GM19324 (cell line): ENCODE data around the gene ZNF225.
A peak's percentile ranks its signal among the peaks of the same experiment; 100 is the strongest.
"Not testable (repeated sequence)": the region's sequence is repeated elsewhere in the genome, so short reads cannot be mapped to it uniquely, and the experiment has no call there.

Source experiments
- ATAC-seq: cut with Tn5 transposase; IDR thresholded peaks from one replicate; pipeline ENCODE4 v1.9.1; 2021; ENCODE audit warnings: mild to moderate bottlenecking, moderate library complexity; ENCODE audit not compliant: unreplicated experiment, low FRiP score

ZNF225 gene

DNA sequence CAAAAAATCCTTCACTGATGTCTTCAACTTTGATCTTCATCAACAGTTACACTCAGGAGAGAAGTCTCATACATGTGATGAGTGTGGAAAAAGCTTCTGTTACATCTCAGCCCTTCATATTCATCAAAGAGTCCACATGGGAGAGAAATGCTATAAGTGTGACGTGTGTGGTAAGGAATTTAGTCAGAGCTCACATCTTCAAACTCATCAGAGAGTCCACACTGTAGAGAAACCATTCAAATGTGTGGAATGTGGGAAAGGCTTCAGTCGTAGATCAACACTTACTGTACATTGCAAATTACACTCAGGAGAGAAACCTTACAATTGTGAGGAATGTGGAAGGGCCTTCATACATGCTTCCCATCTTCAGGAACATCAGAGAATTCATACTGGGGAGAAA is 43.3 kb downstream of the ZNF225 start:
- no peak for ATAC-seq

GRCh38 chr19:44163789-44164188 is 50.6 kb downstream of the ZNF225 start:
- ATAC-seq, result no peak

GRCh38 chr19:44164327-44164672 is 51.1 kb downstream of the ZNF225 start:
- ATAC-seq, result no peak

DNA sequence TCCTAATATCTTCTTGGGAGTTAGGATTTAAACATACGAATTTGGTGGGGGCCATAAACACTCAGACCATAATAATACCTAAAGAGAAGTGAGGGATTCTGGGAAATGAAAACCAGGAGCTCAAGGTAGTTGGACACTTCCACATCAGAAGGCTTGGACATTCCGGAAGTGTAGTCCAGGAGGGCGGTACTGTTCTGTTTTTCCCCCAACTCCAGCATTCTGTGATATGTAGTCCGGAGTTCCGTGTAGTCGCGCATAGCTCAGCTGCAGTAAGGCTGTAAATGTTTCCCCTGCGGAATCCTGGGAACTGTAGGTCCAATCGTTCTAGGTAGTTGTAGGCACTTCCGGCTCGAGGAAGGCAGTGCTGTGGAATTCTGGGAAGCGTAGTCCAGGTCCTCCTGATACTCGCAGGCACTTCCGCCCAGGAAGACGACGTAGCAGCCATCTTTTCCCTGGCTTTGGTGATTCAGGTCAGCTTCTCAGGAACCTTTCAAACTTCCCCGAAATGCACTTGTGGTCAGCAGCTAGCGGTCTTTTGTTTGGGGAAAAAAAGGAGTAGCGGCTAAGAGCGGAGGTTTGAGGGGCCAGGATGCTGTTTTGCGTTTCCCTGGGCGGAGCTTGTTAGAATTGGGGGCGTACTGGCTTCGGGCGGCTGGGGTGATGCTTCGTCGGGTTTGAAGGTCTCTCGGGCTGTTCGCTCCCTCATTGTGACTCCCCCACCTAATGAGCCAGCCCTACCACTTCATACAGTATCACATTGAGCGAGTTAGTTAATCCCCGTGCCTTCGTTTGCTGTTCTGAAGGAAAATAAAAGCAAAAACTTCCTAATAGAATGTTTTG is 51.7 kb downstream of the ZNF225 start, which contains the start of gene ZNF226:
TSS of gene ZNF226 (plus strand) at position 428 of the 840 bp plus-strand sequence. CDS start 4,981 bp downstream, outside the sequence.
- peak; percentile 94 for ATAC-seq

- not testable (repeated sequence) for ATAC-seq
Observed at GRCh38 chr19:44170660-44171059, 57.5 kb downstream of the ZNF225 start.

GRCh38 chr19:44176590-44176989 is 63.4 kb downstream of the ZNF225 start:
- no peak for ATAC-seq

DNA sequence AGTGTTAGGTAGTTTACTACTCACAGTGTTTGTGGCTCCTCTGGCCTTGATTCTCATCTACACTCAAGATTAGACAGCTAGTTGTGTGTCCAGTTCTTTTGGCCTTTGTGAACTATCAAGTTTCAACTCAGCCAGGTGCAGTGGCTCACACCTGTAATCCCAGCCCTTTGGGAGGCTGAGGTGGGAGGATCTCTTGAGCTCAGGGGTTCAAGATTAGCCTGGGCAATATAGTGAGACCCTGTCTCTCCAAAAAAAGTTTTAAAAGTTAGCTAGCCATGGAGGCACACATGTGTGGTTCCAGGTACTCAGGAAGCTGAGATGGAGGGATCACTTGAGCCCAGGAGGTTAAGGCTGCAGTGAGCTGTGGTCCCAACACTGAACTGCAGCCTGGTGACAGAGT is 67.8 kb downstream of the ZNF225 start:
- no peak for ATAC-seq

GRCh38 chr19:44182145-44182544 is 68.9 kb downstream of the ZNF225 start:
- ATAC-seq, result no peak
